SK-N-DZ (cell line): ENCODE results near the gene SDR42E2.
"Not testable (repeated sequence)": the region's sequence is repeated elsewhere in the genome, so short reads cannot be mapped to it uniquely, and the experiment has no call there.

ENCODE experiments used
- DNase-seq: peaks from one replicate; pipeline ENCODE4 v3.0.0-alpha.2; 2015; ENCODE audit warnings: low spot score

SDR42E2 gene

GRCh38 chr16:22191532-22192260, 29.4 kb downstream of the SDR42E2 start:
- no peak for DNase-seq

GRCh38 chr16:22192261-22193062, 30.2 kb downstream of the SDR42E2 start:
- DNase-seq = peak; percentile 42

GRCh38 chr16:22193063-22193411, 30.7 kb downstream of the SDR42E2 start:
- DNase-seq = no peak

- DNase-seq = no peak
Observed at GRCh38 chr16:22194707-22195444, 32.6 kb downstream of the SDR42E2 start.

GRCh38 chr16:22195445-22195694, 33.1 kb downstream of the SDR42E2 start:
- DNase-seq = no peak

- DNase-seq = peak; percentile 92
Observed at GRCh38 chr16:22195695-22196558, 33.6 kb downstream of the SDR42E2 start.

- DNase-seq = not testable (repeated sequence)
Observed at GRCh38 chr16:22196559-22197168, 34.4 kb downstream of the SDR42E2 start.

GRCh38 chr16:22198547-22199293, 36.4 kb downstream of the SDR42E2 start:
- DNase-seq = no peak

- DNase-seq = no peak
Observed at GRCh38 chr16:22202261-22202637, 39.9 kb downstream of the SDR42E2 start.

- DNase-seq = no peak
Observed at GRCh38 chr16:22203091-22203490, 40.8 kb downstream of the SDR42E2 start.

- DNase-seq = no peak
Observed at GRCh38 chr16:22204091-22204655, 41.9 kb downstream of the SDR42E2 start.

- no peak for DNase-seq
Observed at GRCh38 chr16:22205577-22206012, 43.3 kb downstream of the SDR42E2 start.

GRCh38 chr16:22206013-22206841, 43.9 kb downstream of the SDR42E2 start, which contains the start of gene EEF2K:
TSS of gene EEF2K (plus strand) at chr16:22206278. CDS start at chr16:22225730, 19,452 bp downstream.
- DNase-seq = peak; percentile 95

GRCh38 chr16:22206842-22207714, 44.8 kb downstream of the SDR42E2 start:
- no peak for DNase-seq

- no peak for DNase-seq
Observed at GRCh38 chr16:22207715-22208360, 45.5 kb downstream of the SDR42E2 start.

GRCh38 chr16:22210285-22210684, 48.0 kb downstream of the SDR42E2 start:
- DNase-seq = no peak

- DNase-seq = no peak
Observed at GRCh38 chr16:22210854-22211253, 48.5 kb downstream of the SDR42E2 start.

GRCh38 chr16:22213236-22213635, 50.9 kb downstream of the SDR42E2 start:
- no peak for DNase-seq
